SH-SY5Y (cell line): ENCODE measurements around the gene SUMO3.

ENCODE experiments used
- GATA2 ChIP-seq: IDR thresholded peaks from 2 replicates; pipeline ENCODE4 v1.6.1; 2011; ENCODE audit warnings: mild to moderate bottlenecking, low read depth, low read length
- GATA3 ChIP-seq: IDR thresholded peaks from 2 replicates; pipeline ENCODE4 v1.6.1; 2011; ENCODE audit warnings: low read depth, mild to moderate bottlenecking, low read length, moderate library complexity

DNA sequence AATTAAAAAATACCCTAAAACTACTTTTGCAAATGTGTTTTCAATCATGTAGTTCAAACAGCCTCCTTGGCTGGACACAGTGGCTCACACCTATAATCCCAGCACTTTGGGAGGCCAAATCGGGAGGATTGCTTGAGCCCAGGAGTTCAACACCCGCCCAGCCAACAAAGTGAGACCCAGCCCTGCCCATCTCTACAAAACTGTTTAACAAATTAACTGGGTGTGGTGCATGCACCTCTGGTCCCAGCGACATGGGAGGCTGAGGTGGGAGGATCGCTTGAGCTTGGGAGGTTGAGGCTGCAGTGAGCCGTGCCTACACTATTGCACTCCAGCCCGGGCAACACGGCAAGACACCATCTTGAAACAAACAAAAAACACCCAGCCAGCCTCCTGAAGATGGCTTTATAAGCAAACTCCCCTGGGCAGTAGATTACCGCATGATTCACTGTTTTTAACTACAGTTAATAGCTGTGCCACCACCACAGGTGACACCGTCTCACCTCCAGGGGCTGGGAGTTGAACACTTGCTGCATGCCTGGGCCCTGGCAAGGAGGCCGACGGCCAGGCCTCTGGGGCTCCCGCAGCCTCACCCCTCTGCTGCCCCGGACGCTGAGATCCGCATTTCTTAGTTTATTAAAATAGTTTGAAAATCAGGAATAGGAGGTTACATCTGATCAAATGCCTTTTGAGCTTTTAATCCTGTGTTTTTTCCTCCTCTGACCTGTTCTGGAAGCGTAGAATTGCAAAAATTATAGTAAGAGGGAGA, 39.4 kb upstream of the SUMO3 start:
- no peak for TF ChIP-seq GATA2
- no peak for TF ChIP-seq GATA3
